ENCODE measurements around the gene LIMK2.
"Not testable (repeated sequence)": the region's sequence is repeated elsewhere in the genome, so short reads cannot be mapped to it uniquely, and the experiment has no call there.

Gene LIMK2

GRCh38 chr22:31211862-31212730, at the start of gene LIMK2:
Gene LIMK2, plus strand, starts transcription at chr22:31212298. Its CDS starts 111 bp downstream, at chr22:31212409.
- Mint-ChIP-seq H3K36me3 (peaks cover 3 to 4% of the 10 kb centered on the region in 2 donors), H3K9me3 (no peaks in the 10 kb centered on the region), H3K4me3 (peak within 1 kb of the TSS; percentile 89 to 94), H3K27me3 (no peaks in the 10 kb centered on the region), H3K4me1 (peaks cover 18 to 35% of the 10 kb centered on the region in 2 donors), H3K27ac (peak within 1 kb of the TSS; percentile 94)
- ATAC-seq (replicated peaks) = peak; percentile 97 to 99
- peak; percentile 94 for DNase-seq

- Mint-ChIP-seq H3K27me3 (no peaks in the 10 kb centered on the region), H3K27ac (no peak overlapping the region), H3K9me3 (no peaks in the 10 kb centered on the region), H3K4me1 (peaks cover 17 to 40% of the 10 kb centered on the region in 2 donors), H3K4me3 (no peak overlapping the region), H3K36me3 (peaks cover 17 to 32% of the 10 kb centered on the region in 2 donors)
- DNase-seq (no peak), ATAC-seq (replicated peaks) (no peak)
These were observed 41.1 kb upstream of the LIMK2 start for GRCh38 chr22:31170971-31171370.

GRCh38 chr22:31171734-31172133, 40.4 kb upstream of the LIMK2 start:
- not testable (repeated sequence) for ATAC-seq (replicated peaks); H3K9me3 Mint-ChIP-seq; H3K4me3 Mint-ChIP-seq

DNA sequence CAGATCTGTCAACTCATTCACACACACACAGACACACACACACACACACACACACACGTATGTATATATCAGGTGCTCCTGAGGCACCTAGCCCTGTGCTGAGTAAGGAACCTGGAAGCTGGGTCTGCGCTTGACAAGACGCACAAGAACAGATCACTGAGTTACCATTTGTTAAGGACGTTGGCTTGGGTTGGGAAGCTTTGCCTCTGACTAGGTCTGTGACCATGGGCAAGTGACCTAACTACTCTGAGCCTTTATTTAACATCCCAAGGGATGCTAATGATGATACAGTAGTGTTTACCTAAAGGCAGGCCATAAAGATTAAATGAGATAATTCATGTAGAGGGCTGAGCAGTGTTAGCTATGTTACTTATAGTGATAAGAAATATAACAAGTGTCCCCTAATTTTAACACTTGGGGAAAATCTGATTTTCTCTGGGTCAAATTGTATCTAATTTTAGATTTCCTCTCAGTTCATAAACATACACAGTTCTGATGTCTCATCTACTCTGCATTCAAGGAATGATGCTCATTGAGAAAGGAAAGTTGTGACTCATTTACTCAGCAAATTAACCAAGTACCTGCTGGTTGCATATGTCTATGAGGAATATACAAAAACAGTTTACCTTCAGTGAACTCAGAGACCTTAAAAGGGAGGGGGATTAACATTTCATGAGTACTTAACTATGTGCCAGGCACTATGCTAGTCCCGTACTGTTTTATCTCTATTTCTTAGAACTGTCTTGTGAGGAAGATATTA, 38.5 kb upstream of the LIMK2 start:
- H3K4me1 Mint-ChIP-seq = peaks cover 13 to 29% of the 10 kb centered on the region in 2 donors
- no peak overlapping the region for H3K27ac Mint-ChIP-seq
- H3K4me3 Mint-ChIP-seq = no peak overlapping the region
- H3K9me3 Mint-ChIP-seq = no peaks in the 10 kb centered on the region
- DNase-seq = no peak
- peaks cover 14 to 19% of the 10 kb centered on the region in 2 donors for H3K36me3 Mint-ChIP-seq
- H3K27me3 Mint-ChIP-seq = no peaks in the 10 kb centered on the region
- ATAC-seq (replicated peaks) = peak in 1 of 2 donors; percentile 65

More at GRCh38 chr22:31171734-31172133, 40.4 kb upstream of the LIMK2 start:
- peaks cover 14 to 32% of the 10 kb centered on the region in 2 donors for H3K4me1 Mint-ChIP-seq
- peaks cover 15 to 25% of the 10 kb centered on the region in 2 donors for H3K36me3 Mint-ChIP-seq
- not testable (repeated sequence) for DNase-seq, H3K27me3 Mint-ChIP-seq, H3K27ac Mint-ChIP-seq

DNA sequence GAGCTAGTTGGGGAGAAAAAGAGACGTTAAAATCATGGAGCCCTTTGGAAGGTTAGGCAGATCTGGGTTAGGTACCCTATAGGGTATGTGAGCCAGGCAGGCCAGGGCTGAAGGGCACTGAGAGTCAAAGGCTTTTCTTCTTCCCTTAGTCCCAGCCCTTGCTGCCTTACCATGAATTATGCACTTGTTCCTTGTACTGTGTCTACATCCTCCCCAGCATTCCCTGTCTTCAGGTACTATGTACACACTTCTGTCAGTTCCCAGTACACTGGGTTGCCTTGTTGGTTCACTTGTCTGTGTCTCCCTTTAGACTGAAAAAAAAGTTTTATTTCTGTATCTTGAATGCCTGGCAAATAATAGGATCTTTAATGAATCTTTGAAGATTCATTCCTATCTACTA, 35.2 kb upstream of the LIMK2 start:
- H3K36me3 Mint-ChIP-seq = peaks cover 15 to 31% of the 10 kb centered on the region in 2 donors
- no peak overlapping the region for H3K27ac Mint-ChIP-seq
- ATAC-seq (replicated peaks) = no peak
- no peak for DNase-seq
- H3K9me3 Mint-ChIP-seq = peaks cover 0 to 2% of the 10 kb centered on the region in 2 donors
- H3K27me3 Mint-ChIP-seq = no peaks in the 10 kb centered on the region
- H3K4me1 Mint-ChIP-seq = peaks cover 16 to 30% of the 10 kb centered on the region in 2 donors
- no peak overlapping the region for H3K4me3 Mint-ChIP-seq

DNA sequence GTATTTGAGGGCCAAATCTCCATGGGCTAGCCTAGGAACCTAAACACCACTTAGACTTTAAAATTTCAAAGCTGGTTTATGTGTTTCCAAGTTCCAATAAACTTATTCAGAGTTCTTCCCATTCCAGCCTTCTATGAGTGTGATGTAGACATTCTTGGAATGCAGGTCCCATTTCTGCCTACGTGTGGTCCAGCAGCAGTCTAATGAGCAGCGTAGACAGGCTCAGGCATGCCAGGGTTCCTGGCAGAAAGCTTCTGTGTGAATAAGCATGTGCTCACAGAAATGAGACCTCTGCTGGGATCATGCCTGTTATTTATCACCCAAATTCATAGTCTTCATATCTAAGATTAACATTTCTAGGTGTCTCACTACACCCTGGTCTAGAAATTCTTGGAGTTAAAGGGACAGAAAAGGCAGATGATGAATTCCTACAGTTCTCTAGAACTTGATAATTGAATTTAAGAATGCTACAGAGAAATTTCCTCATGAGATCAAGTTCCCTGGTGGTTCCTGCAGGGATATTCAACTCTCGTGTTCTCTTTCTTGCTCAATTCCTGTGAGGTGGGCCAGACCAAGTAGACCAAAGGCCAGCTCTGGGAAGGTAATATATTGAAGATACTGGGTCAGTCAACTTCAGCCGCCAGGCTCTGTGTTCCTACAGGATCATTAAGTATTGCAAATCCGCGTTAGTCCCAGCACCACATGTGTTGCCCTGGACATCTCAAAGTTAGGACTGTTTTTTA, 34.5 kb upstream of the LIMK2 start:
- Mint-ChIP-seq H3K4me1 (peaks cover 16 to 30% of the 10 kb centered on the region in 2 donors), H3K27ac (no peak overlapping the region), H3K27me3 (no peaks in the 10 kb centered on the region), H3K36me3 (peaks cover 18 to 35% of the 10 kb centered on the region in 2 donors), H3K9me3 (peaks cover 0 to 2% of the 10 kb centered on the region in 2 donors), H3K4me3 (no peak overlapping the region)
- ATAC-seq (replicated peaks) = no peak
- no peak for DNase-seq

DNA sequence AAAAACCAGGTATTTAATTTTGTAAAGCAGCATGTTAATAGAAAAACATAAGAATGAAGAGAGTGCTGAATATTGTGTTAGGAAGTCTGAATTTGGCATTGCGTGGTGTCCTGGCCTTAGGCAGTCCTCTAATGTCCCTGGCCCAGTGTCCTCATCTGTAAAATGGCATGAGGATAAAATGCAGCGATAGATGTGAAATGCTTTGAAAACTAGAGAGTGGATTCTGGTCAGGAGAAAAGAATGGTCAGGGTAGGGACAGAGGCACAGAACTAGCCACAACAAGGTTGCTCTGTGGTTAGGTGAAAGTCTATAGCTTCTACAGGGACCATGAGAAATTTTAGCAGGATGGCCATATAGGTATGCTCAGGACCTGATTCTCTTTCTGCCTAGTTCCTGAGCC, 33.2 kb upstream of the LIMK2 start:
- Mint-ChIP-seq H3K9me3 (peaks cover 0 to 2% of the 10 kb centered on the region in 2 donors), H3K4me3 (no peak overlapping the region), H3K27me3 (no peaks in the 10 kb centered on the region), H3K36me3 (peaks cover 19 to 30% of the 10 kb centered on the region in 2 donors), H3K27ac (no peak overlapping the region), H3K4me1 (peaks cover 10 to 18% of the 10 kb centered on the region in 2 donors)
- no peak for DNase-seq
- ATAC-seq (replicated peaks) = no peak

- DNase-seq (no peak), ATAC-seq (replicated peaks) (no peak)
- peaks cover 9 to 15% of the 10 kb centered on the region in 2 donors for H3K4me1 Mint-ChIP-seq
- peaks cover 23 to 30% of the 10 kb centered on the region in 2 donors for H3K36me3 Mint-ChIP-seq
- H3K4me3 Mint-ChIP-seq = no peak overlapping the region
- no peaks in the 10 kb centered on the region for H3K27me3 Mint-ChIP-seq
- H3K9me3 Mint-ChIP-seq = peaks cover 0 to 2% of the 10 kb centered on the region in 2 donors
- H3K27ac Mint-ChIP-seq = no peak overlapping the region
These were observed 32.8 kb upstream of the LIMK2 start for GRCh38 chr22:31179345-31179744.

DNA sequence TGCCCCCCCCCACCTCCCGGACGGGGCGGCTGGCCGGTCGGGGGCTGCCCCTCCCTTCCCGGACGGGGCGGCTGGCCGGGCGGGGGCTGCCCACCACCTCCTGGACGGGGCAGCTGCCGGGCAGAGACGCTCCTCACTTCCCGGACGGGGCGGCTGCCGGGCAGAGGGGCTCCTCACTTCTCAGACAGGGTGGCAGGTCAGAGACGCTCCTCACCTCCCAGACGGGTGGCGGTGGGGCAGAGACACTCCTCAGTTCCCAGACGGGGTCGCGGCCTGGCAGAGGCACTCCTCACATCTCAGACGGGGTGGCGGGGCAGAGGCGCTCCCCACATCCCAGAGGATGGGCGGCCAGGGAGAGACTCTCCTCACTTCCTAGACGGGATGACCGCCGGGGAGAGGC, 28.1 kb upstream of the LIMK2 start:
- no peak overlapping the region for H3K27ac Mint-ChIP-seq
- no peak overlapping the region for H3K4me3 Mint-ChIP-seq
- H3K36me3 Mint-ChIP-seq = peaks cover 22 to 50% of the 10 kb centered on the region in 2 donors
- H3K27me3 Mint-ChIP-seq = no peaks in the 10 kb centered on the region
- H3K4me1 Mint-ChIP-seq = peaks cover 4% of the 10 kb centered on the region in 2 donors
- no peak for ATAC-seq (replicated peaks)
- H3K9me3 Mint-ChIP-seq = peaks cover 0 to 2% of the 10 kb centered on the region in 2 donors
- DNase-seq = no peak

- Mint-ChIP-seq H3K4me3 (no peak overlapping the region), H3K9me3 (peaks cover 0 to 2% of the 10 kb centered on the region in 2 donors), H3K4me1 (no peaks in the 10 kb centered on the region), H3K27me3 (no peaks in the 10 kb centered on the region), H3K36me3 (peaks cover 22 to 46% of the 10 kb centered on the region in 2 donors), H3K27ac (no peak overlapping the region)
- ATAC-seq (replicated peaks) (no peak), DNase-seq (no peak)
These were observed 27.0 kb upstream of the LIMK2 start for GRCh38 chr22:31185056-31185455.

GRCh38 chr22:31187627-31188026, 24.5 kb upstream of the LIMK2 start:
- ATAC-seq (replicated peaks) = no peak
- Mint-ChIP-seq H3K9me3 (no peaks in the 10 kb centered on the region), H3K27ac (no peak overlapping the region), H3K36me3 (peaks cover 16 to 46% of the 10 kb centered on the region in 2 donors), H3K27me3 (no peaks in the 10 kb centered on the region), H3K4me1 (no peaks in the 10 kb centered on the region), H3K4me3 (no peak overlapping the region)
- no peak for DNase-seq

- Mint-ChIP-seq H3K4me3 (no peak overlapping the region), H3K4me1 (no peaks in the 10 kb centered on the region), H3K27me3 (no peaks in the 10 kb centered on the region), H3K9me3 (no peaks in the 10 kb centered on the region), H3K36me3 (peaks cover 14 to 44% of the 10 kb centered on the region in 2 donors), H3K27ac (no peak overlapping the region)
- ATAC-seq (replicated peaks) (no peak), DNase-seq (no peak)
These were observed 19.6 kb upstream of the LIMK2 start for GRCh38 chr22:31192513-31192912.

DNA sequence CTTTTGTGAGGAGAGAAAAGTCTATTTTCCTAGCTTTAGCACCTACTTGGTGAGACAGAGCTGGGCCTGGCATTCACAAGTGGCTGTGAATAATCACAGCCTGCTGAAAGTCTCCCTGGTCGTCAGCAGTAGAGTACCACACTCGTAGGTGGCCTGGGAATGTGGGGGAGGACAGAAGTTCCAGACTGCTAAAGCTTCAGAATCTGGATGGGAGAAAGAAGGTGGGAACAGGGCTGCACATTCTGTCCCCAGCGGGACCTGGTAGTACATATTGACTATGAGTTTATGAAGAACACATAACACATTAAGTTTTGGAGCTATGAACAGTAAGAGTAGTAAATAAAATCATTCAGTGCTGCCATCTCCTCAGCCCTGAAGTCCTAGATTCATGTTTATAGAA, 19.0 kb upstream of the LIMK2 start:
- Mint-ChIP-seq H3K4me1 (no peaks in the 10 kb centered on the region), H3K4me3 (no peak overlapping the region), H3K27me3 (no peaks in the 10 kb centered on the region), H3K27ac (no peak overlapping the region), H3K9me3 (no peaks in the 10 kb centered on the region), H3K36me3 (peaks cover 11 to 39% of the 10 kb centered on the region in 2 donors)
- no peak for DNase-seq
- no peak for ATAC-seq (replicated peaks)

DNA sequence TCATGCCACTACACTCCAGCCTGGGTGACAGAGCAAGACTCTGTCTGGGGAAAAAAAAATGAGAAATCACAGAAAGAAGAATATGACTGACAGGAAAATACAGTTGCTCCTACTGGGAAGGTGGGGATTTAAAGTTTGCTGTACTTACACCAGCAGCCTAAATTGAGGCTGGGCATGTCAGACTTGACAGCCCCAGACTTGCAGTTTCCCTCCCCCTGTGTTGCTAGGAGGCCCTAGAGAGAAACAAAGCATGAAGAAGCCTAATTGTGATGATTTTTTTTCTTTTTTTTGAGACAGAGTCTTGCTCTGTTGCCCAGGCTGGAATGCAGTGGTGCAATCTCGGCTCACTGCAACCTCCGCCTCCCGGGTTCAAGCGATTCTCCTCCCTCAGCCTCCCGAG, 17.4 kb upstream of the LIMK2 start:
- H3K9me3 Mint-ChIP-seq; H3K4me3 Mint-ChIP-seq; H3K27me3 Mint-ChIP-seq; ATAC-seq (replicated peaks); DNase-seq; H3K27ac Mint-ChIP-seq; H3K4me1 Mint-ChIP-seq: not testable (repeated sequence)
- peaks cover 11 to 39% of the 10 kb centered on the region in 2 donors for H3K36me3 Mint-ChIP-seq

All from stimulated activated naive B cell treated with anti-CD40 and anti-IgM and Interleukin-4, amounts not matched to agents 10 μg/mL and 1 μg/mL and 100 μg/mL, for 72 hours (primary cell).